Spleen (tissue), 7 donors: Measurements from ENCODE around the gene ITPK1.

Source experiments
- POLR2A ChIP-seq, 3 donors: fragments of 450-650 bp; IDR thresholded peaks; one replicate each; pipeline ENCODE4 v1.5.1; 2017; ENCODE audit warnings: antibody characterized with exemption in 3 of 3, mild to moderate bottlenecking in 1 of 3
- POLR2AphosphoS5 ChIP-seq, 3 donors: sonication (generic); formaldehyde crosslinking; IDR thresholded peaks; one replicate each; pipeline ENCODE4 v1.5.1; 2017; ENCODE audit warnings: antibody characterized with exemption in 3 of 3
- TF ChIP-seq, protein P1 (sequence below), 11 experiments: fragments of 200-600 bp in 7 of 11; fragments of 450-650 bp in 4 of 11; sonication (generic) in 4 of 11; IDR thresholded peaks in 8 of 11; conservative IDR thresholded peaks in 3 of 11; 1 replicate in 7 of 11; 2 replicates in 4 of 11; pipeline versions ENCODE4 v1.4.0 to v1.8.0; 2016 to 2021; ENCODE audit warnings: antibody characterized with exemption in 11 of 11, inconsistent platforms in 4 of 11, mild to moderate bottlenecking in 1 of 11
- donor health status: DM: no; HTN: no; CAD: no; lungs with moderate emphysema.
- donor health status: DM: no; HTN: no; CAD: no.
- donor health status: DM: no; HTN: no; CAD: no.

DNA sequence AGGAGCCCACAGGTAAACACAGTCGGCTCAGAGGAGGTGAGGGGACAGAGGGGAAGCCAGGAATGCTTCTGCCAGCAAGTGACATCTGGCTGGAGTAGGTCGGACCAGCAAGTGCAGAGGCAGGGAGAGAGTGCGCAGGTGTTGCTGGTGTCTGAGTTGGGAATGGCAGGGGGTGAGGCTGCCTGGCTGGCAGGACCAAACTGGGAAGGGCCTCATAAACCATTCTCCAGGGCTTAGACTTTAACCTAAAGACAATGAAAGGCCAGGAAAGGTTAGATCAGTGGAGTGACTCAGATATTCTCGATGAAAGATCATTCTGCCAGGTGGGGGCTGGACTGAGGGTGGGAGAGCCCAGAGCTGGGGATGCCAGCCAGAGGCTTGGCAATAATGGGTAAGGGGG lies 66.4 kb downstream of the ITPK1 start:
- TF ChIP-seq, protein P1, sequence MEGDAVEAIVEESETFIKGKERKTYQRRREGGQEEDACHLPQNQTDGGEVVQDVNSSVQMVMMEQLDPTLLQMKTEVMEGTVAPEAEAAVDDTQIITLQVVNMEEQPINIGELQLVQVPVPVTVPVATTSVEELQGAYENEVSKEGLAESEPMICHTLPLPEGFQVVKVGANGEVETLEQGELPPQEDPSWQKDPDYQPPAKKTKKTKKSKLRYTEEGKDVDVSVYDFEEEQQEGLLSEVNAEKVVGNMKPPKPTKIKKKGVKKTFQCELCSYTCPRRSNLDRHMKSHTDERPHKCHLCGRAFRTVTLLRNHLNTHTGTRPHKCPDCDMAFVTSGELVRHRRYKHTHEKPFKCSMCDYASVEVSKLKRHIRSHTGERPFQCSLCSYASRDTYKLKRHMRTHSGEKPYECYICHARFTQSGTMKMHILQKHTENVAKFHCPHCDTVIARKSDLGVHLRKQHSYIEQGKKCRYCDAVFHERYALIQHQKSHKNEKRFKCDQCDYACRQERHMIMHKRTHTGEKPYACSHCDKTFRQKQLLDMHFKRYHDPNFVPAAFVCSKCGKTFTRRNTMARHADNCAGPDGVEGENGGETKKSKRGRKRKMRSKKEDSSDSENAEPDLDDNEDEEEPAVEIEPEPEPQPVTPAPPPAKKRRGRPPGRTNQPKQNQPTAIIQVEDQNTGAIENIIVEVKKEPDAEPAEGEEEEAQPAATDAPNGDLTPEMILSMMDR (IDR thresholded peaks at IDR 0.05 in 8 of 11, conservative IDR thresholded peaks at IDR 0.05 in 3 of 11), result no peak
- TF ChIP-seq POLR2AphosphoS5 (IDR thresholded peaks at IDR 0.05) (no peak), POLR2A (IDR thresholded peaks at IDR 0.05) (no peak)
